Hepatocyte (in vitro differentiated cells): ENCODE data around the gene RNU6-9. TPM values are rescaled to one million over a fixed set of nuclear protein-coding genes. Genes with fewer than 3 reads are reported as not detected.

ENCODE experiments used
- DNase-seq: peaks from one replicate; pipeline ENCODE4 v3.0.0-alpha.2; 2016; ENCODE audit warnings: low spot score
- H2AFZ ChIP-seq: fragments of 200-600 bp; sonication (generic); 2 replicates; pipeline ENCODE4 v1.6.0; 2016; ENCODE audit warnings: antibody characterized with exemption, mild to moderate bottlenecking
- H3K27ac ChIP-seq: fragments of 200-600 bp; sonication (generic); 2 replicates; pipeline ENCODE4 v1.5.1; 2016; ENCODE audit warnings: mild to moderate bottlenecking
- H3K27me3 ChIP-seq: fragments of 200-600 bp; sonication (generic); 2 replicates; pipeline ENCODE4 v1.6.1; 2016
- H3K36me3 ChIP-seq: fragments of 200-600 bp; sonication (generic); replicated peaks from 2 replicates; pipeline ENCODE4 v1.5.1; 2016; ENCODE audit warnings: low read depth; ENCODE audit not compliant: insufficient read depth
- H3K4me1 ChIP-seq: fragments of 200-600 bp; sonication (generic); 2 replicates; pipeline ENCODE4 v1.5.1; 2016; ENCODE audit warnings: mild to moderate bottlenecking, moderate library complexity; ENCODE audit not compliant: insufficient read depth
- H3K4me2 ChIP-seq: fragments of 200-600 bp; sonication (generic); 2 replicates; pipeline ENCODE4 v1.6.0; 2016
- H3K4me3 ChIP-seq: fragments of 200-600 bp; sonication (generic); 2 replicates; pipeline ENCODE4 v1.5.1; 2016; ENCODE audit warnings: mild to moderate bottlenecking
- H3K79me2 ChIP-seq: fragments of 200-600 bp; sonication (generic); 2 replicates; pipeline ENCODE4 v1.6.0; 2017; ENCODE audit warnings: mild to moderate bottlenecking
- H3K9me2 ChIP-seq: fragments of 200-600 bp; sonication (generic); replicated peaks from 2 replicates; pipeline ENCODE4 v1.6.0; 2017; ENCODE audit warnings: mild to moderate bottlenecking; ENCODE audit not compliant: insufficient read depth
- H3K9me3 ChIP-seq: fragments of 200-600 bp; sonication (generic); 2 replicates; pipeline ENCODE4 v1.5.1; 2016; ENCODE audit warnings: low read depth, mild to moderate bottlenecking
- H4K20me1 ChIP-seq: fragments of 200-600 bp; sonication (generic); 2 replicates; pipeline ENCODE4 v1.6.0; 2016; ENCODE audit warnings: mild to moderate bottlenecking; ENCODE audit not compliant: insufficient read depth, poor library complexity, severe bottlenecking
- CTCF ChIP-seq: fragments of 200-600 bp; sonication (generic); IDR thresholded peaks from 2 replicates; pipeline ENCODE4 v1.5.1; 2016; ENCODE audit warnings: antibody characterized with exemption, mild to moderate bottlenecking; ENCODE audit not compliant: poor library complexity
- EZH2 ChIP-seq: fragments of 200-600 bp; sonication (generic); IDR thresholded peaks from 2 replicates; pipeline ENCODE4 v1.6.1; 2016; ENCODE audit warnings: antibody characterized with exemption, mild to moderate bottlenecking, borderline replicate concordance
- EZH2phosphoT487 ChIP-seq: fragments of 200-600 bp; sonication (generic); IDR thresholded peaks from one replicate; pipeline ENCODE4 v1.6.1; 2018; ENCODE audit warnings: antibody characterized with exemption, mild to moderate bottlenecking, low read depth, moderate library complexity; ENCODE audit not compliant: unreplicated experiment, severe bottlenecking
- WGBS: methylation state at CpG from one replicate; pipeline ENCODE4 v1.1.6; 2016; ENCODE audit warnings: low lambda C conversion rate; ENCODE audit errors: missing lambda C conversion rate; 5-methylcytosine and 5-hydroxymethylcytosine counted together
- polyA plus RNA-seq: library from polyadenylated mRNA; unstranded; fragments of >200 nt; fragmentation: Nextera tagmentation; extraction: Ambion mirVana; gene quantifications from 2 replicates; pipeline ENCODE4 v1.2.1, GENCODE V29; 2016
- total RNA-seq: library from RNA; depleted of rRNA; stranded (reverse); fragments of >200 nt; gene quantifications from 2 replicates; pipeline ENCODE4 v1.2.3, GENCODE V29; 2014

Gene RNU6-9
- total and polyA plus RNA-seq, 2 experiments from 2014 or later: not detected

GRCh38 chr19:899336-900042, 6.2 kb downstream of the RNU6-9 start:
- H3K4me3 ChIP-seq: no peak overlapping the region
- H3K27ac ChIP-seq: no peak overlapping the region
- peaks cover 20% of the 10 kb centered on the region for H3K79me2 ChIP-seq
- H2AFZ ChIP-seq: no peak overlapping the region
- 92% methylated on average over 32 of the region's 32 CpGs for WGBS
- no peak for DNase-seq
- H3K9me2 ChIP-seq: no peaks in the 10 kb centered on the region
- H3K9me3 ChIP-seq: no peaks in the 10 kb centered on the region
- TF ChIP-seq CTCF (no peak), EZH2 (no peak), EZH2phosphoT487 (no peak)
- no peak overlapping the region for H3K4me2 ChIP-seq
- H4K20me1 ChIP-seq: peaks cover 27% of the 10 kb centered on the region
- no peaks in the 10 kb centered on the region for H3K36me3 ChIP-seq
- no peaks in the 10 kb centered on the region for H3K4me1 ChIP-seq
- H3K27me3 ChIP-seq: no peaks in the 10 kb centered on the region

DNA sequence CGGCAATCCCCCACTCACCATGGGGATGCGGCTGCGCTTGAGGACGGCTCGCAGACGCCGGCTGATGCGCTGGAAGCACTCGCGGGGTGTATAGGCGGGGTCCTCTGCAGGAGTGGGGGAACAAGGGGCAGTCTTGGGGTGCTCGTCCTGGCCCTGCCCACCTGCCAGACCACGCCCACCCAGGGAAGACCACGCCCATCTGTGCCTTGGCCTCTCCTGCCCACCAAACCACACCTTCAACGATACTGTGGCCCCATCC, 6.7 kb downstream of the RNU6-9 start:
- WGBS: 98% methylated on average over 10 of the region's 15 CpGs
- Histone ChIP-seq H3K79me2 (peaks cover 25% of the 10 kb centered on the region), H4K20me1 (peaks cover 27% of the 10 kb centered on the region), H3K27me3 (no peaks in the 10 kb centered on the region), H3K27ac (no peak overlapping the region), H3K36me3 (no peaks in the 10 kb centered on the region), H3K4me3 (no peak overlapping the region), H3K9me2 (no peaks in the 10 kb centered on the region), H3K4me1 (no peaks in the 10 kb centered on the region), H3K9me3 (no peaks in the 10 kb centered on the region), H3K4me2 (no peak overlapping the region), H2AFZ (no peak overlapping the region)
- TF ChIP-seq EZH2phosphoT487: no peak
- no peak for TF ChIP-seq CTCF
- TF ChIP-seq EZH2: no peak
- DNase-seq: no peak

DNA sequence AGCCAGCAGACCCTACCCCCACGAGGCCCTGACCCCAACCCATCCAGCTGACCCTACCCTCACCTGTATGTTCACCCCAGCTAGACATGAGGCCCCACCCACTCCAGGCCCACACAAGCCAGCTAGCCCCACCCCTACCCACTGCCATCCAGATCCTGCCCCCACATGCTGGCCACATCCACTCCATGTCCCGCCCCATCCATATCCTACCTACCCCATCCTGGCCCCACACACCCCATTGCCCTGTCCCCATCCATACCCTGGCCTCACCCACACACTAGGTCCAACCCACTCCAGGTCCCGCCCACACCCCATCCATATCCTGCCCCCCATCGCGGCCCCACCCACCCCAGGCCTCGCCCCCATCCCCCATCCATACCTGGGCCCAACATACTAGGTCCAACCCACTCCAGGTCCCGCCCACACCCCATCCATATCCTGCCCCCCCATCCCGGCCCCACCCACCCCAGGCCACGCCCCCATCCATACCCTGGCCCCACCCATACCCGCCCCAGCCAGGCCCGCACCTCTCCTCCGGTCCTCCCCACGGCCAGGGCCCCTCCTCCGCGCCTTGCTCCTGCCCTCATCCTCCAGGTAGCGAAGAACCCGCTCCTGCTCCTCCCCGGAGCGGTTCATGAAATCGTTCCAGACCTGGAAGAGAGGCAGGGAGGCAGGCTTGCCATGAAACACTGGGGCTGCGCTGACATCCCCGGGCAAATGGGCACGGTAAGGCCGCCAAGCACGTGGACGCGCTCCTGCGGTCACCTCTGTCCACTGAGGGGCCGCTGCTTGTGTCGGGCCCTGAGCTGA, 7.2 kb downstream of the RNU6-9 start:
- H3K4me1 ChIP-seq: no peaks in the 10 kb centered on the region
- no peaks in the 10 kb centered on the region for H3K9me2 ChIP-seq
- H3K4me2 ChIP-seq: no peak overlapping the region
- H3K4me3 ChIP-seq: no peak overlapping the region
- TF ChIP-seq EZH2phosphoT487 (no peak), EZH2 (no peak), CTCF (no peak)
- no peak overlapping the region for H2AFZ ChIP-seq
- no peak overlapping the region for H3K27ac ChIP-seq
- WGBS: 96% methylated on average over 18 of the region's 30 CpGs
- no peaks in the 10 kb centered on the region for H3K9me3 ChIP-seq
- H4K20me1 ChIP-seq: peaks cover 27% of the 10 kb centered on the region
- no peaks in the 10 kb centered on the region for H3K36me3 ChIP-seq
- H3K27me3 ChIP-seq: no peaks in the 10 kb centered on the region
- DNase-seq: no peak
- peaks cover 27% of the 10 kb centered on the region for H3K79me2 ChIP-seq
